ENCODE data around the gene CCDC88B.

Gene CCDC88B

DNA sequence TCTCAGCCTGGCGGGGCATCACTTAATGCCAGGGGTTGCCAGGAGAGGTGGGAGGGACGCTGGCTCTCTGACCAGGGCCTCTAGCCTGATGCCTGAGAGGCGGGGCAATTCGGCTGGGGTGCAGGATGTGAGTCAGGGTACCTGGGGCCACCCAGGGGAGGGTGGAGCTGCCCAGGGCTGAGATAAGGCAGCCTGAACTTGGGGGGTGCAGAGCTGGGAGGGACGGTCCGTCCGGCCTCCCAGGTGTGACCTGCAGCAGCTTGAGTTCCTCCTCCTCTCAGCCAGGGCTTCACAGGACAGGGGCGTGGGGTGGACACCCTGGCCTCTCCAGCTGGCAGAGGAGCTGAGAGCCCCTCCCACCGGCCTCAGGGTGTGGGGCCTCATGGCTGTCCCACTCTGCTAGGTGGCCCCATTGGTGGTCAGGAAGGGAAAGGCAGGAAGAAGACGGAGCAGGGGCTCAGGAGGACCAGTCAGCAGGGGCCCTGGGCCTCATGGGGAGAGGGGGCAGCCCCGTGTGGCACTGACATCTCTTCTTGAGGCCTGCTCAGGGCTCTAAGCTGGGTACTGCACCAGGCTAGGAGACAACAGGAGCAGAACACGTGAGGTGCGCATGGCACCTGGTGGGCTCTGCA lies 18.0 kb downstream of the CCDC88B start:
- TF ChIP-seq, protein P1, sequence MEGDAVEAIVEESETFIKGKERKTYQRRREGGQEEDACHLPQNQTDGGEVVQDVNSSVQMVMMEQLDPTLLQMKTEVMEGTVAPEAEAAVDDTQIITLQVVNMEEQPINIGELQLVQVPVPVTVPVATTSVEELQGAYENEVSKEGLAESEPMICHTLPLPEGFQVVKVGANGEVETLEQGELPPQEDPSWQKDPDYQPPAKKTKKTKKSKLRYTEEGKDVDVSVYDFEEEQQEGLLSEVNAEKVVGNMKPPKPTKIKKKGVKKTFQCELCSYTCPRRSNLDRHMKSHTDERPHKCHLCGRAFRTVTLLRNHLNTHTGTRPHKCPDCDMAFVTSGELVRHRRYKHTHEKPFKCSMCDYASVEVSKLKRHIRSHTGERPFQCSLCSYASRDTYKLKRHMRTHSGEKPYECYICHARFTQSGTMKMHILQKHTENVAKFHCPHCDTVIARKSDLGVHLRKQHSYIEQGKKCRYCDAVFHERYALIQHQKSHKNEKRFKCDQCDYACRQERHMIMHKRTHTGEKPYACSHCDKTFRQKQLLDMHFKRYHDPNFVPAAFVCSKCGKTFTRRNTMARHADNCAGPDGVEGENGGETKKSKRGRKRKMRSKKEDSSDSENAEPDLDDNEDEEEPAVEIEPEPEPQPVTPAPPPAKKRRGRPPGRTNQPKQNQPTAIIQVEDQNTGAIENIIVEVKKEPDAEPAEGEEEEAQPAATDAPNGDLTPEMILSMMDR (conservative IDR thresholded peaks at IDR 0.05; ENCODE audit: control insufficient read depth, insufficient read depth, low read depth, low read length): no peak
- H3K4me3 ChIP-seq (ENCODE audit: control insufficient read depth, low read depth, low read length): no peak overlapping the region
- no peak for DNase-seq (ENCODE audit: low read depth)

DNA sequence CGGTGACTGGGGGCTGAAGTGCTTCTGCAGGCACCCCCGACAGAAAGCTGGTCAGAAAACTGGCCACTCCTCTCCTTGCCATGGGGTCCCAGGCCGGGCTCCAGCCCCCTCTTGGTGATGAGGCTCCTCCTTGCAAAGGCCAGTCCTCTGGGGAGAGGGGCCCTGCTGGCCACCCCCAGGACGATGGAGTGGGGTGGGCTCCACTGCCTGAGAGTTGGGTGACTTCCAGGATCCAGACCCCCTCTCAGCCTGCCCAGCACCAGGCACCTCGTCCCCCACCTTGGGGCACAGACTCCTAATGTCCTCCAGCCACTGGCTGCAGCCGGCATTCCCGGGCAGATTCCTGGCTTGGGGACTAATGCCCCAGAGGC lies 18.5 kb downstream of the CCDC88B start:
- no peak for DNase-seq (ENCODE audit: low read depth)
- H3K4me3 ChIP-seq (ENCODE audit: control insufficient read depth, low read depth, low read length): peak overlapping the region; percentile 40

DNA sequence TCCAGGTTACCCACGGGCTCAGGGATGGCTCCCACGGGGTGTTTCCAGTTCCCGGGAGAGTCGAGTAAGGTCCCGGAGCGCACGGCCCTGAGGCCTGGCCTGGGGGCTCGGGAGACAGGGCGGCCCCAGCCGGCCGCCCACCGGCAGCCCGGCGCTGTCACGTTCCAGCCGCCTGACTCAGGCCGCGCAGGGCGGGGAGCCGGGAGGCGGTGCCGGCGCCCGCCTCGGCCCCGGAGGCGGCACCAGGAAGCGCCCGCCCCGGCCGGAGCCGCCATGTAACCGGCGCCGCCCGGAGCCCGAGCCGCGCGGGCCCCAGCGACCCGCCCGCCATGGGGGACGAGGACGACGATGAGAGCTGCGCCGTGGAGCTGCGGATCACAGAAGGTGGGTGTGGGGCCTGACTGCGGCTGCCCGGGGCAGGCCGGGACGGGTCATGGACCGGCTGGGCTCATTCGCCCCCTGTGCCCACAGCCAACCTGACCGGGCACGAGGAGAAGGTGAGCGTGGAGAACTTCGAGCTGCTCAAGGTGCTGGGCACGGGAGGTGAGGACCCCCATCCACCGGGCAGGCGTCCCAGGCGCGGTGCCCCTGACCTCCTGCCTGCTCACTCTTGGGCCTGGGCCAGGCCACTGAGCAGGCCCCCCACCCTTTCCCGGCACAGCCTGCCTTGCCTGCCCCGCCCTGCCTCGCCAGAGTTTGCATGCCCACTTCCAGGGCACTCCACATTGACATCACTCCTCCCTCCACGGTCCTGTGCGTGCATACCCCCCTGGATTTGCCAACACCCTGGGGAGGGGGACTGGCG lies 19.1 kb downstream of the CCDC88B start, which contains the start of gene RPS6KA4:
Gene RPS6KA4, plus strand, starts transcription at position 256 of the 805 bp plus-strand sequence. Its CDS starts 74 bp downstream, at position 330.
- TF ChIP-seq, protein P1 (conservative IDR thresholded peaks at IDR 0.05; ENCODE audit: control insufficient read depth, insufficient read depth, low read depth, low read length): no peak
- peak; percentile 42 for DNase-seq (ENCODE audit: low read depth)
- peak within 1 kb of the TSS; percentile 80 for H3K4me3 ChIP-seq (ENCODE audit: control insufficient read depth, low read depth, low read length)

More for the DNA sequence above, 18.5 kb downstream of the CCDC88B start:
- TF ChIP-seq, protein P1 (conservative IDR thresholded peaks at IDR 0.05; ENCODE audit: control insufficient read depth, insufficient read depth, low read depth, low read length): no peak

DNA sequence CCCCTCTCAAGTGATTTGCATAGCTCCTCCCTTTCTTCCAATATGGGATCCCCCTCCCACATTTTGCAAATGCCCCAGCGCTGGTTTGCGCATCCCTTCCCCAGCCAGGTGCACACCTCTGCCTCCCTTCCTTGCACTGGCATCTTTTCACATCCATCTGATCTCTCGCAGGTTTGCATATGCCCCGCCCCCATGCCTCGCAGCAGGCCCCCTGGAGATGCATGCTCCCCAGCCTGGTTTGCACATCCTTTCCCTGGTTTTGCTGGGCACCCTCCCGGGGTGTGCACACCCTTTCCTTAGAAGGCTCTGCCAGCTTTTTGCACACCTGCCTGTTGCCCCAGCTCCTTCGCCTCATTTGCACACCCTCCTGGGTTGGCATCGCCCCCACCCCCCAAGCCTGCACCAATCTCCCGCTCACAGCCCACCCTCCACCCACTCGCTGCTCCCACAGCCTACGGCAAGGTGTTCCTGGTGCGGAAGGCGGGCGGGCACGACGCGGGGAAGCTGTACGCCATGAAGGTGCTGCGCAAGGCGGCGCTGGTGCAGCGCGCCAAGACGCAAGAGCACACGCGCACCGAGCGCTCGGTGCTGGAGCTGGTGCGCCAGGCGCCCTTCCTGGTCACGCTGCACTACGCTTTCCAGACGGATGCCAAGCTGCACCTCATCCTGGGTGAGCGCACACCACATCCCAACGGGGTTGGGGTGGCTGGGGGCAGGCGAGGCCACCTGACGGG lies 19.9 kb downstream of the CCDC88B start:
- peak overlapping the region; percentile 80 for H3K4me3 ChIP-seq (ENCODE audit: control insufficient read depth, low read depth, low read length)
- DNase-seq (ENCODE audit: low read depth): no peak
- TF ChIP-seq, protein P1 (conservative IDR thresholded peaks at IDR 0.05; ENCODE audit: control insufficient read depth, insufficient read depth, low read depth, low read length): no peak

DNA sequence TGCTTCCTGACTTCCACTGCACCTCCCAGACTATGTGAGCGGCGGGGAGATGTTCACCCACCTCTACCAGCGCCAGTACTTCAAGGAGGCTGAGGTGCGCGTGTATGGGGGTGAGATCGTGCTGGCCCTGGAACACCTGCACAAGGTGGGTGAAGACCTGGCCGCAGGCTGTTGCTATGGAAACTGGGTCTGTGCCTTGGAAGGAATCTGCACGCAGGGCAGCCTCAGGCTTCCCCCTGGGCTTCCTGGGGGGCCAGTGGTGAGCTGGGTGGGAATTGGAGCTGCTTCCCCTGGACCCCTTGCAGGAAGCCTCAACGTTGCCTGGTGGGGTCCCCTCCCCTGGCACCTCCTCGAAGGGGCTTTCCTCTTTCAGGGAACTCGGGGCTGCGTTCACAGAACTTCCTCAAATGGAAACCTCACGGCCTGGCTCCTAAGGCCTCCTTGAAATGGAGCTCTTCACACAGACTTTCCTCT lies 20.5 kb downstream of the CCDC88B start:
- H3K4me3 ChIP-seq (ENCODE audit: control insufficient read depth, low read depth, low read length): no peak overlapping the region
- DNase-seq (ENCODE audit: low read depth): no peak
- TF ChIP-seq, protein P1 (conservative IDR thresholded peaks at IDR 0.05; ENCODE audit: control insufficient read depth, insufficient read depth, low read depth, low read length): no peak

DNA sequence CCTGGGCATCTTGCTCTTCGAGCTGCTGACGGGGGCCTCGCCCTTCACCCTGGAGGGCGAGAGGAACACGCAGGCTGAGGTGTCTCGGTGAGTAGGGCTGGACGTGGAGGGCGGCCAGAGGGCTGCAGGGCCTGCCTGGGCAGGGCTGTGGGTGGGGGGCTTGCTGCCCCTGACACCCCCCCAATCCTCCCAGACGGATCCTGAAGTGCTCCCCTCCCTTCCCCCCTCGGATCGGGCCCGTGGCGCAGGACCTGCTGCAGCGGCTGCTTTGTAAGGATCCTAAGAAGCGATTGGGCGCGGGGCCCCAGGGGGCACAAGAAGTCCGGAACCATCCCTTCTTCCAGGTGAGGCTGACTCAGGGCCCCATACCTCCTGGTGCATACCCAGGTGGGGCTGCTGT lies 21.7 kb downstream of the CCDC88B start:
- TF ChIP-seq, protein P1 (conservative IDR thresholded peaks at IDR 0.05; ENCODE audit: control insufficient read depth, insufficient read depth, low read depth, low read length): no peak
- DNase-seq (ENCODE audit: low read depth): no peak
- H3K4me3 ChIP-seq (ENCODE audit: control insufficient read depth, low read depth, low read length): no peak overlapping the region
